T-helper 1 cell (primary cell): ENCODE measurements around the gene POC1B.

Experiments
- DNase-seq, 5 donors: peaks; one replicate each; pipeline ENCODE4 v3.0.0-alpha.2; 2012 to 2020

Gene POC1B

GRCh38 chr12:89538897-89539296 lies 13.1 kb upstream of the POC1B start:
- DNase-seq = no peak

DNA sequence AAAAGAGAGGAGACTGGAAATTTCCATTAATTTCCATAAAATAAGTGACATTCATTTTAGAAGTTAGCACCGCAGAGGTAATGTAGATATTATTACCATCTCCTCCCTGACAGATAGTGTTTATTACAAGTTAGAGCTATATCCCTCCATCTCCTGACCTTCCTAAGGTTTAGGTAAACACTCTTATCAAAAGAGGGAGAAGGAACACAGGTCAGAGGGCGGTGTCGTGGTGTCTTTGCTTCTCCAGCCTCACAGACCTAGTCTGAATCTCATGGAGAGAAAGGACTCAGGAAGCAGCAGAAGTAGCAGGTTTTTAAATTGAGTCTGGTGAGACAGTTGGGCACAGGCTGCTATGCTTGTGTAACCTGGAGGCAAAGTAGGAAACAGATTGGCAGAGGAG lies 11.5 kb upstream of the POC1B start:
- no peak for DNase-seq

- DNase-seq = peak in 1 of 5 donors; percentile 61
These were observed 3.9 kb upstream of the POC1B start for GRCh38 chr12:89529738-89530137.

- DNase-seq = no peak
These were observed 2.6 kb upstream of the POC1B start for GRCh38 chr12:89528434-89528833.

- DNase-seq = peak; percentile 19 to 56 (median 36)
These were observed 483 bp downstream of the POC1B start for GRCh38 chr12:89525305-89525823.

DNA sequence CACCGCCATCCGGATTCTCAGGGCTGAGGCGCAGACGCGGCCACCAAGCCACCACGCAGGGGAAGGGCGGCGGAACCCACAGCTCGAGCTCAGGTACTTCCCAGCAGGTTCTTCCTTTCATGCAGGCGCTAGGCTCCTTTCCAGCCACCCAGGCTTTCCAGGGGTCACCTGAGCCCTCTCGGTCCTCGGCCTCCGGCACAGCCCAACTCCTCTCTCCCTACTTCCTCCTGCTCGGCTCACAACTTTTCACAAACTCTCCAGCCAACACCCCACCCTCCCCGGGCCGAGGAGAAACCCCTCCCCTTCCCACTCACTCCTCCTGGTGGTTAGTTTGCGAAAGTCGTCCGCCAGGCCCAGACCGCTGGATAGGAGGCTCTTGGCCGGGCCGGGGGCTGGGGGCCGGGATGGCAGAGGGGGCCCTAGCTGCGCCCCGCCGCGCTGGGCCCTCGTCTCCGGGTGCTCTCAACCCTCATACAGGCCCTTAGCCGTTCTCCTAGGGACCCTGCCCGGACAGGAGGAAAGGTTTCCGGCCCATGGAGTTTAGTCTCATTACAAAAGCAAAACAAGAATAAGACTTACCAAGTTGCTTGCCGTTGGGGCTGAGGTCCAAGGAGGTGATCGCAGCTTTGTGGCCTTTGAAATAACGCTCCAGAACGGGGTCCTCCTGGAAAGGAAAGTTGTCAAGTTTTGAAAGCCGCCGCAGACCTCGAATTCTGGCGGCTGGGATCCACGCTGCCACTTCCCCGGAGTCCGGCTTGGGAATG lies 1.1 kb downstream of the POC1B start, which contains the start of gene GALNT4:
GALNT4 (minus strand) TSS at position 256 of the 764 bp plus-strand sequence; CDS start at position 9, 247 bp downstream.
- peak; percentile 49 to 83 (median 69) for DNase-seq

- no peak for DNase-seq
These were observed 1.9 kb downstream of the POC1B start for GRCh38 chr12:89523843-89524540.

DNA sequence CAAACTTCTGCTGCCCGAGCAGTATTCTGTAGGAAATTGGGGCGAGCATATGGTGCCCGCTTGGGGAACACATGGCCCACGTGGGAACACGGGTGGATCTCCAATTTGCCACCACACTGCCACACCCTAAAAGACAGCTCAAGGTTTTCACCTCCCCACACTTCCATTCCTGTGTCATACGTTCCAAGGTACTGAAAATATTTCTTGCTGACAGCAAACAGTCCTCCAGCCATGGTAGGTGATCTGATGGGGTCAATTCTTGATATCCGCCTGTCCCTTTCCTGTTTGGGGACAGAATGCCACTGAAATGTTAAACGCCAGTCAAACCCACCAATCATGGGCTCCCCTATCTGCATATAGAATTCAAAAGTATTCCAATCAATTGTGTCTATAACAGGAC lies 2.5 kb downstream of the POC1B start:
- no peak for DNase-seq

- no peak for DNase-seq
These were observed 4.3 kb downstream of the POC1B start for GRCh38 chr12:89521364-89522223.

GRCh38 chr12:89517720-89518119 lies 8.1 kb downstream of the POC1B start:
- DNase-seq = no peak

DNA sequence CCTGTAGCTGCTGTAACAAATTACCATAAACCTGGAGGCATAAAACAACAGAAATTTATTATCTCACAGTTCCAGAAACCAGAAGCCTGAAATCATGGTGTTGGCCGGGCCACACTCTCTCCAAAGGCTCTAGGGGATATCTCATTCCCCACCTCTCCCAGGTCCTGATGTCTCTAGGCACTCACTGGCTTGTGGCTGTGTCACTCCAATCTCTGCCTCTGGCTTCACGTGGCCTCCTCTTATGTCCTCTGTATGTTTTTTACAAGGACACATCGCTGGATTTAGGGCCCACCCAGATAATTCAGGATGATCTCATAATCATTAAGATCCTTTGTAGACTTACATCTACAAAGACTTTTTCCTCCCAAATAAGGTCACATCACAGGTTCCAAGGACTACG lies 9.2 kb downstream of the POC1B start:
- no peak for DNase-seq

DNA sequence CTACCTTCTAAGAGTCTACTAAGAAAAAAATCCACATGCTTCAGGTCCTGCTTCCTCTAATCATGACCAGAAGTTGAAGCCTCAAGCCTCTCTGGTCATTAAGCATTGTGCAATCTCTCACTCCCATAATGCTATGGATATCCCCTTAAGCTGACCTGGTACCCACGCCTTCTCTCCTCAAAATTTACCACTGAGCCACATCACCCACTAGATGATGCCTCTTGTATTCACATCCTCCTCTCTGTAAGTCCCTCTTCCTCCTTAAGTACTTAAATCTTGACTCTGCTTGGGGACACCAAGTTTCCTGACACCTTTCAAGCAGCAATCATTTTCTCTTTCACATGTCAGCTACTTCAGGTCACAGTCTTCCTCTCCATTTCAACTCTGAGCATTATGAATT lies 11.1 kb downstream of the POC1B start:
- DNase-seq = peak in 1 of 5 donors; percentile 53

DNA sequence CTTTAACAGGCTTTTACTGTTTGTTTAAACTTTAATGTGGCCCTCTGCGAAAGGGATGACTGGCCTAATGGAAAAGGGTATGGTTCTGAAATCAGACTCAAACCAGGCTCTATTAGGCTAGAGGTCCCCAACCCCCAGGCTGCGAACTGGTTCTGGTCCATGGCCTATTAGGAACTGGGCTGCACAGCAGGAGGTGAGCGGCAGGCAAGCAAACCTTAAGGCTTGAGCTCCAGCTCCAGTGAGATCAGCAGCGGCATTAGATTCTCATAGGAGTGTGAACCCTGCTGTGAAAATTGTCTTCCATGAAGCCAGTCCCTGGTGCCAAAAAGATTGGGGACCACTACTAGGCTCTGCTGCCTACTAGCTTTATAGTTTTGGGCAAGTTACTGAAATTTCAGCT lies 12.3 kb downstream of the POC1B start:
- DNase-seq = no peak

GRCh38 chr12:89507015-89507824 lies 18.6 kb downstream of the POC1B start:
- DNase-seq = no peak

- DNase-seq = no peak
These were observed 19.8 kb downstream of the POC1B start for GRCh38 chr12:89506050-89506449.

GRCh38 chr12:89504560-89505346 lies 21.1 kb downstream of the POC1B start:
- no peak for DNase-seq

DNA sequence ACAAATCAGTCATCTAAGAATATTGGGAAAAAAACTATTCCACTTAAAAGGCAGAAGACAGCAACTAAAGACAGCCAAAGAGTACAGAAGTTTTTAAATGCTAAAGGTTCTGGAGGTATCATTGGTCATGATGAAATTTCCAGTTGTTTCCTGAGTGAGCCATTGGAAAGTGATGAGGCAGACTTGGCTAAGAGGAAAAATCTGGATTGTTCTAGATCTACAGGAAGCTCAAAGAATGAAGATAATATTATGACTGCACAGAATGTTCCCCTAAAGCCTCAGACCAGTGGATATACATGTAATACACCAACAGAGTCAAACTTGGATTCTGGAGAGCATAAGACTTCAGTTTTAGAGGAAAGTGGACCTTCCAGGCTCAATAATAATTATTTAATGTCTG lies 24.1 kb downstream of the POC1B start:
- no peak for DNase-seq

DNA sequence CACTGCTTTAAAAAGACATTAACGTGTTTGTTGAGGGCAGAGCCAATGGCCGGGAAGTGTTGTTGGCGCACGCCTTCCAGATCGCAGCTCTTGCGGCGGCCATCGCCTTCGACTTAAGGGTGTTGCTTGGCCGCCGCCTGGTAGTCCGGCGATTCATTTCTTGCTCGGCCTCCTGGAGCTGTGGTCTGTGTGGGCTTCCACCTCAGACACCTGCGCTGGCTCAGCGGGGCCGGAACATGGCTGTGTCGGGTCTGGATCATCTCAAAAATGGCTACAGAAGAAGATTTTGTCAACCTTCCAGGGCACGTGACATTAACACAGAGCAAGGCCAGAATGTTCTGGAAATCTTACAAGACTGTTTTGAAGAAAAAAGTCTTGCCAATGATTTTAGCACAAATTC lies 26.0 kb downstream of the POC1B start:
- DNase-seq = no peak

DNA sequence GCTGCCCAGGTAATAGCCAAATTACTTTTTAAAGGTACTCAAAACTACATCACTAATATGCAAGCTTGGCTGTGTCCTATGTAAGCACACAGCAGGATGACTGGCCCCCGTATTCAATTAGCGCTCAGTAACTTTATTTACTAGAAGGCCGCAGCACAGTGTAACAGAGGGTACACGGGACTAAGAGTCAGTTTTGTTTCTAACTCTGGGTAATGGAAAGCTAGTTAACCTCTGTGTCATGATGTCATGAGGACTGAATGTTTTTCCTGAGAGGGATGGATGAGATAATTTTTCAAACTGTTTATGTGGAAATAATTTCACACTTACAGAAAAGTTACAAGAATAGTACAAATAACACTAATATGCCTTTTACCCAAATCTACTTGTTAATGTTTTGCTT lies 28.4 kb downstream of the POC1B start:
- no peak for DNase-seq

DNA sequence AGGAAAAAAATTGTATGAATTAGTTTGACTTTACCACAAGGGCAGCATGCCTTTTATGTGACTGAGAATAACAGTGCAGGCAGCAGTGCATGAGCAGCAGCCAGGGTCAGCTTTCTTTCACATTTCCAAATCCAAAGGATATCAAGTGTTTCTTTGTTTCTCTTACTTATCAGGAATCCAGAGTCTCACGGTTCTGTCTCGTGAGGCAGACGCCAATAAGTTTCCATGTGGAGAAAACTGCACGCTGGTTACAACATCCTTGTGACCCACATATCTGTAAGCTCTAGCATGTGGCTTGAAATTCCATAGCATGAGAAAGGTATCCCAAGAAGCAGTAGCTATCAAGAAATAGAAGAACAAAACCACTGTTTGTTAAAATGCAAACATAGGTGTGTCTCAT lies 28.8 kb downstream of the POC1B start:
- no peak for DNase-seq
